Measurements from ENCODE around the gene SIL1.

The SIL1 gene

GRCh38 chr5:139207297-139208000, 9.3 kb upstream of the SIL1 start:
- H3K4me3 ChIP-seq (ENCODE audit: low read length) = no peak overlapping the region
- H3K27me3 ChIP-seq (ENCODE audit: insufficient read depth, low read length, poor library complexity) = no peaks in the 10 kb centered on the region
- DNase-seq = no peak
- no peaks in the 10 kb centered on the region for H3K79me1 ChIP-seq (ENCODE audit: low read length)
- WGBS (ENCODE audit: extremely low coverage, insufficient coverage, low lambda C conversion rate) = no CpG with 5 or more reads among the region's 3 CpGs
- no peaks in the 10 kb centered on the region for H3K79me2 ChIP-seq (ENCODE audit: control insufficient read depth, insufficient read depth, low read length)
- H3K9ac ChIP-seq (ENCODE audit: low read length) = no peak overlapping the region
- H2BK15ac ChIP-seq (replicated peaks; ENCODE audit: low read depth) = no peak overlapping the region
- no peak overlapping the region for H3K56ac ChIP-seq (ENCODE audit: low read length)
- no peaks in the 10 kb centered on the region for H3K36me3 ChIP-seq (ENCODE audit: control insufficient read depth, insufficient read depth, low read length)
- H2BK120ac ChIP-seq (ENCODE audit: low read depth, low read length) = no peak overlapping the region
- no peak overlapping the region for H4K8ac ChIP-seq (ENCODE audit: low read depth, low read length)
- no peak overlapping the region for H3K4me2 ChIP-seq (ENCODE audit: low read length)
- H4K5ac ChIP-seq (ENCODE audit: low read length) = no peak overlapping the region
- no peaks in the 10 kb centered on the region for H3K4me1 ChIP-seq (ENCODE audit: control insufficient read depth, low read depth, low read length)
- no peak overlapping the region for H3K27ac ChIP-seq (ENCODE audit: low read depth, low read length)
- no peak overlapping the region for H2BK5ac ChIP-seq (ENCODE audit: low read length)
- H3K4ac ChIP-seq (ENCODE audit: low read depth, low read length) = no peak overlapping the region
- H3K23ac ChIP-seq (ENCODE audit: low read length) = no peak overlapping the region
- H2AK5ac ChIP-seq (ENCODE audit: low read length) = no peak overlapping the region
- H3K18ac ChIP-seq (ENCODE audit: low read length) = no peak overlapping the region

- Histone ChIP-seq H4K8ac (ENCODE audit: low read depth, low read length) (no peak overlapping the region), H3K27me3 (ENCODE audit: insufficient read depth, low read length, poor library complexity) (no peaks in the 10 kb centered on the region), H3K4me2 (ENCODE audit: low read length) (no peak overlapping the region), H3K18ac (ENCODE audit: low read length) (no peak overlapping the region), H3K79me2 (ENCODE audit: control insufficient read depth, insufficient read depth, low read length) (no peaks in the 10 kb centered on the region), H3K4me1 (ENCODE audit: control insufficient read depth, low read depth, low read length) (no peaks in the 10 kb centered on the region), H3K9ac (ENCODE audit: low read length) (no peak overlapping the region), H3K4ac (ENCODE audit: low read depth, low read length) (no peak overlapping the region), H3K27ac (ENCODE audit: low read depth, low read length) (no peak overlapping the region), H3K36me3 (ENCODE audit: control insufficient read depth, insufficient read depth, low read length) (no peaks in the 10 kb centered on the region), H4K5ac (ENCODE audit: low read length) (no peak overlapping the region), H2BK15ac (replicated peaks; ENCODE audit: low read depth) (no peak overlapping the region), H3K56ac (ENCODE audit: low read length) (no peak overlapping the region), H2BK5ac (ENCODE audit: low read length) (no peak overlapping the region), H2AK5ac (ENCODE audit: low read length) (no peak overlapping the region), H2BK120ac (ENCODE audit: low read depth, low read length) (no peak overlapping the region), H3K23ac (ENCODE audit: low read length) (no peak overlapping the region), H3K79me1 (ENCODE audit: low read length) (no peaks in the 10 kb centered on the region), H3K4me3 (ENCODE audit: low read length) (no peak overlapping the region)
- WGBS (ENCODE audit: extremely low coverage, insufficient coverage, low lambda C conversion rate) = no CpG with 5 or more reads among the region's 2 CpGs
- no peak for DNase-seq
Observed at GRCh38 chr5:139205586-139205985, 7.4 kb upstream of the SIL1 start.

GRCh38 chr5:139205124-139205523, 7.0 kb upstream of the SIL1 start:
- H4K8ac ChIP-seq (ENCODE audit: low read depth, low read length) = no peak overlapping the region
- H2BK120ac ChIP-seq (ENCODE audit: low read depth, low read length) = no peak overlapping the region
- H3K4me3 ChIP-seq (ENCODE audit: low read length) = no peak overlapping the region
- no peak overlapping the region for H4K5ac ChIP-seq (ENCODE audit: low read length)
- H3K23ac ChIP-seq (ENCODE audit: low read length) = no peak overlapping the region
- H3K79me2 ChIP-seq (ENCODE audit: control insufficient read depth, insufficient read depth, low read length) = no peaks in the 10 kb centered on the region
- H3K27ac ChIP-seq (ENCODE audit: low read depth, low read length) = no peak overlapping the region
- no CpG with 5 or more reads among the region's 4 CpGs for WGBS (ENCODE audit: extremely low coverage, insufficient coverage, low lambda C conversion rate)
- no peak overlapping the region for H3K4me2 ChIP-seq (ENCODE audit: low read length)
- H3K9ac ChIP-seq (ENCODE audit: low read length) = no peak overlapping the region
- H3K79me1 ChIP-seq (ENCODE audit: low read length) = no peaks in the 10 kb centered on the region
- H3K27me3 ChIP-seq (ENCODE audit: insufficient read depth, low read length, poor library complexity) = no peaks in the 10 kb centered on the region
- no peak overlapping the region for H2BK5ac ChIP-seq (ENCODE audit: low read length)
- no peak overlapping the region for H2AK5ac ChIP-seq (ENCODE audit: low read length)
- no peaks in the 10 kb centered on the region for H3K4me1 ChIP-seq (ENCODE audit: control insufficient read depth, low read depth, low read length)
- H3K56ac ChIP-seq (ENCODE audit: low read length) = no peak overlapping the region
- H2BK15ac ChIP-seq (replicated peaks; ENCODE audit: low read depth) = no peak overlapping the region
- no peaks in the 10 kb centered on the region for H3K36me3 ChIP-seq (ENCODE audit: control insufficient read depth, insufficient read depth, low read length)
- DNase-seq = no peak
- no peak overlapping the region for H3K4ac ChIP-seq (ENCODE audit: low read depth, low read length)
- H3K18ac ChIP-seq (ENCODE audit: low read length) = no peak overlapping the region

GRCh38 chr5:139204196-139204595, 6.0 kb upstream of the SIL1 start:
- no peak overlapping the region for H2BK5ac ChIP-seq (ENCODE audit: low read length)
- H2BK15ac ChIP-seq (replicated peaks; ENCODE audit: low read depth) = no peak overlapping the region
- H3K9ac ChIP-seq (ENCODE audit: low read length) = no peak overlapping the region
- no peaks in the 10 kb centered on the region for H3K79me1 ChIP-seq (ENCODE audit: low read length)
- no CpG with 5 or more reads among the region's 2 CpGs for WGBS (ENCODE audit: extremely low coverage, insufficient coverage, low lambda C conversion rate)
- no peak overlapping the region for H3K27ac ChIP-seq (ENCODE audit: low read depth, low read length)
- H3K23ac ChIP-seq (ENCODE audit: low read length) = no peak overlapping the region
- no peak overlapping the region for H4K8ac ChIP-seq (ENCODE audit: low read depth, low read length)
- H4K5ac ChIP-seq (ENCODE audit: low read length) = no peak overlapping the region
- no peak overlapping the region for H3K4ac ChIP-seq (ENCODE audit: low read depth, low read length)
- H3K79me2 ChIP-seq (ENCODE audit: control insufficient read depth, insufficient read depth, low read length) = no peaks in the 10 kb centered on the region
- no peak for DNase-seq
- H3K4me3 ChIP-seq (ENCODE audit: low read length) = no peak overlapping the region
- no peaks in the 10 kb centered on the region for H3K27me3 ChIP-seq (ENCODE audit: insufficient read depth, low read length, poor library complexity)
- no peak overlapping the region for H3K4me2 ChIP-seq (ENCODE audit: low read length)
- H3K18ac ChIP-seq (ENCODE audit: low read length) = no peak overlapping the region
- H3K56ac ChIP-seq (ENCODE audit: low read length) = no peak overlapping the region
- no peak overlapping the region for H2BK120ac ChIP-seq (ENCODE audit: low read depth, low read length)
- no peaks in the 10 kb centered on the region for H3K36me3 ChIP-seq (ENCODE audit: control insufficient read depth, insufficient read depth, low read length)
- no peak overlapping the region for H2AK5ac ChIP-seq (ENCODE audit: low read length)
- no peaks in the 10 kb centered on the region for H3K4me1 ChIP-seq (ENCODE audit: control insufficient read depth, low read depth, low read length)

GRCh38 chr5:139199321-139199720, 1.2 kb upstream of the SIL1 start:
- Histone ChIP-seq H3K4me1 (ENCODE audit: control insufficient read depth, low read depth, low read length) (peaks cover 4% of the 10 kb centered on the region), H4K8ac (ENCODE audit: low read depth, low read length) (no peak overlapping the region), H2AK5ac (ENCODE audit: low read length) (no peak overlapping the region), H3K23ac (ENCODE audit: low read length) (no peak overlapping the region), H4K5ac (ENCODE audit: low read length) (no peak overlapping the region), H3K56ac (ENCODE audit: low read length) (no peak overlapping the region), H3K79me1 (ENCODE audit: low read length) (no peaks in the 10 kb centered on the region), H3K9ac (ENCODE audit: low read length) (no peak overlapping the region), H2BK5ac (ENCODE audit: low read length) (no peak overlapping the region), H2BK15ac (replicated peaks; ENCODE audit: low read depth) (no peak overlapping the region), H3K18ac (ENCODE audit: low read length) (no peak overlapping the region), H3K4me2 (ENCODE audit: low read length) (no peak overlapping the region), H3K4ac (ENCODE audit: low read depth, low read length) (no peak overlapping the region), H3K36me3 (ENCODE audit: control insufficient read depth, insufficient read depth, low read length) (no peaks in the 10 kb centered on the region), H3K79me2 (ENCODE audit: control insufficient read depth, insufficient read depth, low read length) (no peaks in the 10 kb centered on the region), H3K4me3 (ENCODE audit: low read length) (no peak overlapping the region), H3K27ac (ENCODE audit: low read depth, low read length) (no peak overlapping the region), H3K27me3 (ENCODE audit: insufficient read depth, low read length, poor library complexity) (no peaks in the 10 kb centered on the region), H2BK120ac (ENCODE audit: low read depth, low read length) (no peak overlapping the region)
- no peak for DNase-seq
- no CpG with 5 or more reads among the region's 4 CpGs for WGBS (ENCODE audit: extremely low coverage, insufficient coverage, low lambda C conversion rate)

Data from mesendoderm (in vitro differentiated cells).